GM12878 (cell line): ENCODE data around the gene CELSR2.

Source experiments
- POLR2A ChIP-seq: IDR thresholded peaks from 2 replicates; pipeline ENCODE4 v1.6.1; 2011; ENCODE audit warnings: low read depth, mild to moderate bottlenecking, low read length
- TF ChIP-seq, protein P1 (sequence below): IDR thresholded peaks from 2 replicates; pipeline ENCODE4 v1.6.1; 2011; ENCODE audit warnings: borderline replicate concordance, low read depth, mild to moderate bottlenecking, moderate library complexity, low read length; ENCODE audit not compliant: insufficient read depth, poor library complexity, severe bottlenecking

DNA sequence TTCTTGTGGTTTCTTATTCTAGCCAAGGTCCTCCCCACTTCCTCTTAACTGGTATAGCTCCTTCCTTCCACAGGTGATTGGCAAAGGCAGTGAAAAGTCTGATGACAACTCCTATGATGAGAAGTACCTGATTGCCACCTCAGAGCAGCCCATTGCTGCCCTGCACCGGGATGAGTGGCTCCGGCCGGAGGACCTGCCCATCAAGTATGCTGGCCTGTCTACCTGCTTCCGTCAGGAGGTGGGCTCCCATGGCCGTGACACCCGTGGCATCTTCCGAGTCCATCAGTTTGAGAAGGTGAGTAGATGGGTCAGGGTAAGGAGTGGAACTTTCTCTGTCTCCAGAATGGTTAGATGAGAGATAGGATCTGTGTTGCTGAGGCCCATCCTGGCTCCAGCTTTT, 14.2 kb upstream of the CELSR2 start:
- no peak for TF ChIP-seq POLR2A
- TF ChIP-seq, protein P1, sequence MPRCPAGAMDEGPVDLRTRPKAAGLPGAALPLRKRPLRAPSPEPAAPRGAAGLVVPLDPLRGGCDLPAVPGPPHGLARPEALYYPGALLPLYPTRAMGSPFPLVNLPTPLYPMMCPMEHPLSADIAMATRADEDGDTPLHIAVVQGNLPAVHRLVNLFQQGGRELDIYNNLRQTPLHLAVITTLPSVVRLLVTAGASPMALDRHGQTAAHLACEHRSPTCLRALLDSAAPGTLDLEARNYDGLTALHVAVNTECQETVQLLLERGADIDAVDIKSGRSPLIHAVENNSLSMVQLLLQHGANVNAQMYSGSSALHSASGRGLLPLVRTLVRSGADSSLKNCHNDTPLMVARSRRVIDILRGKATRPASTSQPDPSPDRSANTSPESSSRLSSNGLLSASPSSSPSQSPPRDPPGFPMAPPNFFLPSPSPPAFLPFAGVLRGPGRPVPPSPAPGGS: no peak
